ENCODE data around the gene MAST4.

Gene MAST4

DNA sequence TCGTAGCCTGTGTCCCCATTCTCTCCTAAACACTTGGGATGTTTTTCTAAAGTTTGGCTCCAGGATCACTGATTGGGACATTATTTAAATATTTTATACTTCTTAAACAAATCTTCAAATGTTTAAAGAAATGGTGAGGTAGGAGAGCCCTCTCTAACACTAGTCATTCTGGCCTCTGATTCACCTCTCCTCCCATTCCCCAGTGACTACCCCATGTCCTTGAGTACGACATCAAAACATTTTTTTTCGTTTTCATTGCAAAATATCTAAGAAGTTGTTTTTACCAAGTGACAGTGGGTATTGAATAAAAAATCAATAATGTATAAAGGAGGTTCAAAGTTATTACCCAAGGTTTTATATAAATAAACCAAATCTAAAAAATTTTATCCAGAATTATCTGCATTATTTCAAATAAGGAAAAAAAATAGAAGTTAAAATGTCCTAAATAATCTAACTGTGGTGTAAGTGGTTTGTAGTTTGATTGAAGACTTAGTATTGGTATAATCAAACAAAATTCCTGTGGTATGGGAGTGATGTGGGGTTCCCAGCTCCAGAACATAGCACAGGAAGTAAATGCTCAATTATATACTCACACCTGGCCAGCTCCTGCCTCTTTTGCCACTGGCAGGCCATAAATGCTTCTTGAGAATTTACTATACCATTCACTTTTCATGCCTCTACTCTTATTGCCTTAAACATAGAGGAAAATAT is 51.1 kb downstream of the MAST4 start:
- peak; percentile 62 for DNase-seq (ENCODE audit: low read depth)
- H3K4me3 ChIP-seq (ENCODE audit: control insufficient read depth, low read depth, low read length): no peak overlapping the region
- TF ChIP-seq, protein P1, sequence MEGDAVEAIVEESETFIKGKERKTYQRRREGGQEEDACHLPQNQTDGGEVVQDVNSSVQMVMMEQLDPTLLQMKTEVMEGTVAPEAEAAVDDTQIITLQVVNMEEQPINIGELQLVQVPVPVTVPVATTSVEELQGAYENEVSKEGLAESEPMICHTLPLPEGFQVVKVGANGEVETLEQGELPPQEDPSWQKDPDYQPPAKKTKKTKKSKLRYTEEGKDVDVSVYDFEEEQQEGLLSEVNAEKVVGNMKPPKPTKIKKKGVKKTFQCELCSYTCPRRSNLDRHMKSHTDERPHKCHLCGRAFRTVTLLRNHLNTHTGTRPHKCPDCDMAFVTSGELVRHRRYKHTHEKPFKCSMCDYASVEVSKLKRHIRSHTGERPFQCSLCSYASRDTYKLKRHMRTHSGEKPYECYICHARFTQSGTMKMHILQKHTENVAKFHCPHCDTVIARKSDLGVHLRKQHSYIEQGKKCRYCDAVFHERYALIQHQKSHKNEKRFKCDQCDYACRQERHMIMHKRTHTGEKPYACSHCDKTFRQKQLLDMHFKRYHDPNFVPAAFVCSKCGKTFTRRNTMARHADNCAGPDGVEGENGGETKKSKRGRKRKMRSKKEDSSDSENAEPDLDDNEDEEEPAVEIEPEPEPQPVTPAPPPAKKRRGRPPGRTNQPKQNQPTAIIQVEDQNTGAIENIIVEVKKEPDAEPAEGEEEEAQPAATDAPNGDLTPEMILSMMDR (conservative IDR thresholded peaks at IDR 0.05; ENCODE audit: control insufficient read depth, insufficient read depth, low read depth, low read length): no peak

DNA sequence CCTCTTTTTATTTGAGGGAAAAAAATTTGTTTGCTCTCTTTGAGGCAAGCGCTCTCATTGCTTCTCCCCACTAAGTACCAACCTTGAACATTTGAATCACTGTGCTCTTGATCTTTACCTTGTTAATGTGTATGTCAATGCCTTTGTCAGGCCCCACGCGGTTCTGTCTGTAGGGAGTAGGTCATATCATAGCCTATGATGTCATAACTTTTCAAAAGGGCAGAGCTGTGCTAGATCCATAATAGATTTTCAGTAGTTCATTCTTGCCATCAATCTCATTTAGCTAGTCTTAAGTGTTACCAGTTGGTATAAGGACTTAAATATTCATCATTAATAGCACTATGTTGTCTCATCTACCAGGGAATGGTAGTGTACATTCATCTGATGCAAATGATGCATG is 56.6 kb downstream of the MAST4 start:
- DNase-seq (ENCODE audit: low read depth): no peak
- no peak overlapping the region for H3K4me3 ChIP-seq (ENCODE audit: control insufficient read depth, low read depth, low read length)
- TF ChIP-seq, protein P1 (conservative IDR thresholded peaks at IDR 0.05; ENCODE audit: control insufficient read depth, insufficient read depth, low read depth, low read length): no peak

DNA sequence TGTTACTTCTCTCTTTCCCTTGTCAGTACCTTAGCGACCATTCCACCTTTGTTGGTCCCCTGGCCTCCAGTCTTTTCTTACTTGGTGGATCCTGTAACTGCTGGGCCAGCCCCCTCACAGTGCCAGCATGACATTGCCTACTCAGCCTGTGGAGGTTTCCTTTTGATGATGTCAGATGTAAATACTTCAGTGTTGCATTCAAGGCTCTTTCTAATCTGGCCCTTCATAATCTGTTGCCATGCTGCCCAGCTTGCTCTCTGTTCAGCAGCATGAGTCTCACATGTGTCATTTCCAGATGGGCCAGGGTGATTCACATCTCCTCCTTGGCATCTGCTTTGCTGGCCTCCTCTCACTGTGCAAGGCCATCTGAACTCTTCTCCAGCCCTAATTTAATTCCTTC is 57.1 kb downstream of the MAST4 start:
- DNase-seq (ENCODE audit: low read depth): peak; percentile 91
- H3K4me3 ChIP-seq (ENCODE audit: control insufficient read depth, low read depth, low read length): no peak overlapping the region
- TF ChIP-seq, protein P1 (conservative IDR thresholded peaks at IDR 0.05; ENCODE audit: control insufficient read depth, insufficient read depth, low read depth, low read length): no peak

DNA sequence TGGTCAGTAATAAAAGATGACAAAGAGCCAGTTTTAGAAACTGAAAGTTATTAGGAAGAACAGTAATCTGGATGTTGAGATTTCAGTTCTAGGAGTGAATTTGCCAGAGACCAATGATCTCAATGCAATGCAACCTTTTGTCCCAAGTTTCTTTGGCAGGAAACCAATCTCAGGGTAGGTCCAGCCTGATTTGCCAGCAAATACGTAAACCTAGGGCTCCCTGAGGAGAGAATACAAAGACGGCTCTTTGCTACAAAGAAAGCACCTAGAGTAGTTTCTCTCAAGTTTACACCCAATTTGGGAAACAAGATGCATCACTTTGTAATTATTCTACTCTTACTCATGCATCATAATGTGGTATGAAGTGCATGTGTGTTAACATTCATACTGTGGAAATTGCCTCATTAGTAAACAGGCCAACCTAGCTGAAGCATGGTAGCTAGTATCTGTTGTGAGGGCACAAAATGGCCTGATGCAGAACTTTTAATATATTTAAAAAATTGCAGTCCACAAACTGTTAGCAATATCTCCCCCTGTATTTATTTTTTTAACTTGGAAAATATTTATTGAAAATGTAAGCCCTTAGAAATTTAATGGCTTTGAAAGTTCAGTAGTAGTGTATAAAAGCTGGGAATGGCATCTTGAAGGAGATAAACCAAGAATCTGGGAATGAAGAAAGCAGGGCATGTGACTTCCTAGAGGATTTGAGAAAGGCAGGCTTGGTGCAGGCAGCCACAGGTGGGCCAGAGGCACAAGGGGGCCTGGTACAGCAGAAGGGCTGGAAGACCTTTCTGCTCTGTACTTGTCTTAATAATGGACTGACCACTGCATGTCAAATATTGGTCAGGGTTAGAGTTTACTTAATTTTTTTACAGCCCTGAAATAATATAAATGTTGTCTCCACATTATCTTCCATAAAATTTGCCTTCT is 59.5 kb downstream of the MAST4 start:
- H3K4me3 ChIP-seq (ENCODE audit: control insufficient read depth, low read depth, low read length): no peak overlapping the region
- DNase-seq (ENCODE audit: low read depth): peak; percentile 62
- TF ChIP-seq, protein P1 (conservative IDR thresholded peaks at IDR 0.05; ENCODE audit: control insufficient read depth, insufficient read depth, low read depth, low read length): no peak

DNA sequence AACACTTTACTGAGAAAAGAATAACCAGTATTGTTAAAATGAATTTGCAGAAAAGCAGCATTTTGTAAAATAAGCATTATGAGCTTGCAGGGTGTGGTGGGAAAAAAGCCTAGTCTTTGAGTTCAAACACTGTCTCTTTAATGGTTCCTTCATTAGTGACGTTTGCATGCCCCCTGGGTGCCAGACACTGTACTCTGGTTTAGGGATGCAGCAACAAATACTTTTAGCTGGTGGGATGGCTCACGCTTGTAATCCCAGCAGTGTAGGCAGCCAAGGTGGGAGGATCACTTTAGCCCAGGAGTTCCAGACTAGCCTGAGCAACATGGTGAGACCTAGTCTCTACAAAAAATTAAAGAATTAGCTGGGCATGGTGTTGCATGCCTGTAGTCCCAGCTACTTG is 62.3 kb downstream of the MAST4 start:
- TF ChIP-seq, protein P1 (conservative IDR thresholded peaks at IDR 0.05; ENCODE audit: control insufficient read depth, insufficient read depth, low read depth, low read length): no peak
- no peak for DNase-seq (ENCODE audit: low read depth)
- H3K4me3 ChIP-seq (ENCODE audit: control insufficient read depth, low read depth, low read length): no peak overlapping the region

DNA sequence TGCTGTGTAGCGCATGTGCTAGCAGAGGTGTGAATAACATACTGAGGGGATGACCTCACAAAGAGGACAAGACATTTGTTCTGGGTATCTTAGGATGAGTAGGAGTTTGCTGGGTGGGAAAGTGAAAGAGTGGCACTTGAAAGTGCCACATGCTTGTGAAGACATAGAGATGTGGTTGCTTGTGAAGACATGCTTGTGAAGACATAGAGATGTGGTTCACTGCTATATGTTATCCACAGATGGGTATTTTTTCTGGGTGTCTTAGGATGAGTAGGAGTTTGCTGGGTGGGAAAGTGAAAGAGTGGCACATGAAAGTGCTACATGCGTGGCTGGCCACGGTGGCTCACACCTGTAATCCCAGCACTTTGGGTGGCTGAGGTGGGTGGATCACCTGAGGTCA is 63.6 kb downstream of the MAST4 start:
- TF ChIP-seq, protein P1 (conservative IDR thresholded peaks at IDR 0.05; ENCODE audit: control insufficient read depth, insufficient read depth, low read depth, low read length): no peak
- DNase-seq (ENCODE audit: low read depth): no peak
- no peak overlapping the region for H3K4me3 ChIP-seq (ENCODE audit: control insufficient read depth, low read depth, low read length)
